ENCODE results near the gene CERK.
"Not testable (repeated sequence)": the region's sequence is repeated elsewhere in the genome, so short reads cannot be mapped to it uniquely, and the experiment has no call there.

The CERK gene

GRCh38 chr22:46748206-46748907 is 10.3 kb upstream of the CERK start:
- no peak for DNase-seq

GRCh38 chr22:46747646-46748045 is 9.6 kb upstream of the CERK start:
- no peak for DNase-seq

- no peak for DNase-seq
Measured at GRCh38 chr22:46746620-46747019, 8.6 kb upstream of the CERK start.

GRCh38 chr22:46746192-46746591 is 8.1 kb upstream of the CERK start:
- DNase-seq: no peak

- no peak for DNase-seq
Measured at GRCh38 chr22:46744581-46744980, 6.5 kb upstream of the CERK start.

- no peak for DNase-seq
Measured at GRCh38 chr22:46742576-46743221, 4.6 kb upstream of the CERK start.

- no peak for DNase-seq
Measured at GRCh38 chr22:46741974-46742519, 4.0 kb upstream of the CERK start.

GRCh38 chr22:46740910-46741780 is 3.1 kb upstream of the CERK start:
- DNase-seq: no peak

- DNase-seq: no peak
Measured at GRCh38 chr22:46739094-46739870, 1.2 kb upstream of the CERK start.

GRCh38 chr22:46738647-46739093 is 618 bp upstream of the CERK start:
- no peak for DNase-seq

- no peak for DNase-seq
Measured at GRCh38 chr22:46737105-46737975, 712 bp downstream of the CERK start.

- DNase-seq: no peak
Measured at GRCh38 chr22:46736705-46737104, 1.3 kb downstream of the CERK start.

GRCh38 chr22:46735747-46736608 is 2.1 kb downstream of the CERK start:
- no peak for DNase-seq

GRCh38 chr22:46734830-46735453 is 3.1 kb downstream of the CERK start:
- no peak for DNase-seq

- not testable (repeated sequence) for DNase-seq
Measured at GRCh38 chr22:46734213-46734722, 3.8 kb downstream of the CERK start.

- DNase-seq: no peak
Measured at GRCh38 chr22:46732513-46732912, 5.5 kb downstream of the CERK start.

GRCh38 chr22:46732041-46732379 is 6.0 kb downstream of the CERK start:
- no peak for DNase-seq

GRCh38 chr22:46731246-46732040 is 6.6 kb downstream of the CERK start:
- peak; percentile 11 to 51 for DNase-seq

Measured in cerebellar nuclear complex (tissue), 1 donor.